ENCODE results near the gene TEC.

The TEC gene

DNA sequence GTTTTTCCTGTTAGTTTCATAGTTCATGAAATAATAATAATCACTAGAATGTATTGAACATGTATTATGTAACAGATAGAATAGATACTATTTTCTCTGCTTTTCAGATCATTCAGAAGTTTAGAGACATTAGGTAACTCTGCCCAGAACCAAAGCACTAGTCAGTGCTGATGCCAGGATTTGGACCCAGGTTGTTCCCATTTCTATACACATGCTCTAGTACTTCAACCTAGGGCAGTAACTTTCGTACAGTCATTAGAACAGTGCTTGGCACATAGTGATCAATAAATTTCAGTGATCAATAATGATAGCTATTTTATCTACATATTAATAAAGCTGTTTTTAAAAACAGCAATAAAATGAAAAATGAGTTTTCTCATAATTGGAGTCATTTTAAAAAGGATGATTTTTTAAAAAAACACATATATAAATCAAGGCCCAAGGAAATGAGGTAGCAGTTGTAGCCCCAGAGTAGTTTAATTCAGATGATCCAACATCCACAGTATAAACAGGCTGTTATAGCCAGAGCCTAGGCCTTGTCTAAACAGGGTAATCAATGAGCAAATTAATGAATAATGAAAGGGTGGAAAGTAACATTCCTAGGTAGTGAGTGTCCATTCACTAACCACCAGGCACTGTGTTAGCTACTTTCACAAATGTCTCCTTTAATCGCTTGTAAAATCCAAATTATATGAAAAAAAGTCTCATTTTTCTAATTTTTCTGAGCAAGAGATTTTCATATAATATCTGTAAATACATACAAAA lies 161.1 kb downstream of the TEC start:
- Histone ChIP-seq H3K4me1 (ENCODE audit: control insufficient read depth in 5 of 5, insufficient read depth in 5 of 5, low read length in 5 of 5) (no peaks in the 10 kb centered on the region), H3K27me3 (ENCODE audit: control insufficient read depth in 5 of 5, insufficient read depth in 4 of 5, low read length in 5 of 5) (no peaks in the 10 kb centered on the region), H3K9ac (ENCODE audit: low read length in 5 of 5) (no peak overlapping the region), H3K9me3 (ENCODE audit: control insufficient read depth in 5 of 5, low read length in 5 of 5) (no peaks in the 10 kb centered on the region), H3K4me3 (ENCODE audit: low read depth in 1 of 5, low read length in 5 of 5) (no peak overlapping the region), H3K27ac (ENCODE audit: low read depth, low read length) (no peak overlapping the region), H3K36me3 (ENCODE audit: control insufficient read depth in 5 of 5, insufficient read depth in 5 of 5, low read length in 5 of 5) (no peaks in the 10 kb centered on the region)

DNA sequence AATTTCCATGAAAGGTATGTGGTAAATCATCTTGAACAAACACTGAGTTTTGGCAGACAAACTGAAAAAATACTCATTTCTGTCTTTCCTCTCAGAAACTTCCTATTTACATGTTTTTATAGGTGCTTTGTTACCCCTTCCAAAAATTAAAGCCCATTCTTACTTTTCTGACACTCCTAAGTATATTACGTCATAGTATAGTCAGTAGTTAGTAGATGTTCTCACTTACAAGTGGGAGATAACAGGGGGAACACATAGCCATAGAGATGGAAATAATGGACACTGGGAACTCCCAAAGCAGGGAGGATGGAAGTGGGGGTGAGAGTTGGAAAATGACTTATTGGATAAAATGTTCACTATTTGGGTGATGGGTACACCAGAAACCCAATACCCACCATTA lies 164.4 kb downstream of the TEC start:
- no peak overlapping the region for H3K9ac ChIP-seq (ENCODE audit: low read length in 5 of 5)
- H3K4me1 ChIP-seq (ENCODE audit: control insufficient read depth in 5 of 5, insufficient read depth in 5 of 5, low read length in 5 of 5): no peaks in the 10 kb centered on the region
- no peak overlapping the region for H3K27ac ChIP-seq (ENCODE audit: low read depth, low read length)

DNA sequence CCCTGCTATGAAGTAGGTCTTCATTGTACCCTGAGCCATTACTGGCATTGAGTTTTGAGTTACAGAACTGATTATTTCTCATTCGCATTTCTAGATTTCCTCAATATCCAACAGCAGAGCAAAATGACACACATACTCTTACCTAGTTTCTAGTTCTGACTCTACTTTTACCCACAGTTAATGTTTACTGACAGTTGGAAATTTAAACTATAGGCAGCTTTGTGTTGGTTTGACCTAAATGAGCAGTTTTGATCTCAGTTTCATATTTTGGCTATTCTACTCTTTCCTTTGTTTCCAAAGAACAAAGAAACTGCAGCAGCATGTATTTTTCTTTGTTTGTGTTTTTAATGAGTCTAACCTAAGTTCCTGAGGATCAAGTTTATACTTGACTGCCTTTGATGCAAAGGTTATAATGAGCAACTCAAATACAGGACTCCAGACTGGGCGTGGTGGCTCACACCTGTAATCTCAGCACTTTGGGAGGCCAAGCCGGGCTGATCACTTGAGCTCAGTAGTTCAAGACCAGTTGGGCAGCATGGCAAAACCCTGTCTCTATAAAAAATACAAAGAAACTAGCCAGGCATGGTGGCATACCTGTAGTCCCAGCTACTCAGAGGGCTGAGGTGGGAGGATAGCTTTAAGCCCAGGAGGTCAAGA lies 166.0 kb downstream of the TEC start:
- no peak overlapping the region for H3K9ac ChIP-seq (ENCODE audit: low read length in 5 of 5)
- H3K36me3 ChIP-seq (ENCODE audit: control insufficient read depth in 5 of 5, insufficient read depth in 5 of 5, low read length in 5 of 5): no peaks in the 10 kb centered on the region
- H3K27me3 ChIP-seq (ENCODE audit: control insufficient read depth in 5 of 5, insufficient read depth in 4 of 5, low read length in 5 of 5): no peaks in the 10 kb centered on the region
- H3K4me3 ChIP-seq (ENCODE audit: low read depth in 1 of 5, low read length in 5 of 5): no peak overlapping the region
- no peaks in the 10 kb centered on the region for H3K9me3 ChIP-seq (ENCODE audit: control insufficient read depth in 5 of 5, low read length in 5 of 5)
- no peak overlapping the region for H3K27ac ChIP-seq (ENCODE audit: low read depth, low read length)
- no peaks in the 10 kb centered on the region for H3K4me1 ChIP-seq (ENCODE audit: control insufficient read depth in 5 of 5, insufficient read depth in 5 of 5, low read length in 5 of 5)

More for the DNA sequence above, 164.4 kb downstream of the TEC start:
- no peak overlapping the region for H3K4me3 ChIP-seq (ENCODE audit: low read depth in 1 of 5, low read length in 5 of 5)
- no peaks in the 10 kb centered on the region for H3K36me3 ChIP-seq (ENCODE audit: control insufficient read depth in 5 of 5, insufficient read depth in 5 of 5, low read length in 5 of 5)
- H3K9me3 ChIP-seq (ENCODE audit: control insufficient read depth in 5 of 5, low read length in 5 of 5): no peaks in the 10 kb centered on the region
- H3K27me3 ChIP-seq (ENCODE audit: control insufficient read depth in 5 of 5, insufficient read depth in 4 of 5, low read length in 5 of 5): no peaks in the 10 kb centered on the region

DNA sequence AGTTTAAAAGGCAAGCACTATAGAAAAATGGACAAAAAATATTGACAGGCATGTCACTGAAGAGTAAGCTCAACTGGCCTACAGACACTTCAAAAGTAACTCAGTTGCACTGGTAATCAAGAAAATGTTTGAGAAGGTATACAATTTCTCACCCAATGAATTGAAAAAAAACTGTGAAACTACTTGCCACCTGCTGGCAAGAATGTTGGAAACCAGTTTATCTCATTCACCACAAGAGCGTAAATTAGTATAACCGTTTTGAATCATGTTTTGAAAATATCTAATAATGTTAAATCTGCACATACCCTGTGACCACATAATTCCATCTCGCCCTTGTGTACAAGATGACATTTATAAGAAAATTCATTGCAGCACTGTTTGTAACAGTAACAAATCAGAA lies 167.3 kb downstream of the TEC start:
- H3K36me3 ChIP-seq (ENCODE audit: control insufficient read depth in 5 of 5, insufficient read depth in 5 of 5, low read length in 5 of 5): no peaks in the 10 kb centered on the region
- no peaks in the 10 kb centered on the region for H3K4me1 ChIP-seq (ENCODE audit: control insufficient read depth in 5 of 5, insufficient read depth in 5 of 5, low read length in 5 of 5)
- no peak overlapping the region for H3K9ac ChIP-seq (ENCODE audit: low read length in 5 of 5)
- no peak overlapping the region for H3K4me3 ChIP-seq (ENCODE audit: low read depth in 1 of 5, low read length in 5 of 5)
- no peaks in the 10 kb centered on the region for H3K27me3 ChIP-seq (ENCODE audit: control insufficient read depth in 5 of 5, insufficient read depth in 4 of 5, low read length in 5 of 5)
- no peak overlapping the region for H3K27ac ChIP-seq (ENCODE audit: low read depth, low read length)
- H3K9me3 ChIP-seq (ENCODE audit: control insufficient read depth in 5 of 5, low read length in 5 of 5): no peaks in the 10 kb centered on the region

DNA sequence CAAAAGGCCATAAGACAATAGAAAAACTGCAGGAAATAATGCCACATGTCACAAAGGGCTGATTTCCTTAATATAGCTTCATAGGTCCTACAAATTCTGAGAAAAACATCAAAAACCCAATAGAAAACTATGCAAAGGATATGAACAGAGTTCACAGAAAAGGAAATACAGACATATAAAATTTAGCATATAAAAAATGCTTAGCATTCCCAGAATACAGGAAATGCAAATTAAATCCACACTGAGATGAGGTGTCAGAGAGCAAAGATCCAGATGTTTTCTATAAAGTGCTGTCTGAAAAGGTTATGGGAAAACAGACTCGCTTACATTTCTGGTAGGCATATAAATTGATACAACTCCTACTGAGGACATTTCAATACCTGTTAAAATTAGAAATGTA lies 169.4 kb downstream of the TEC start:
- no peak overlapping the region for H3K9ac ChIP-seq (ENCODE audit: low read length in 5 of 5)
- H3K9me3 ChIP-seq (ENCODE audit: control insufficient read depth in 5 of 5, low read length in 5 of 5): no peaks in the 10 kb centered on the region

DNA sequence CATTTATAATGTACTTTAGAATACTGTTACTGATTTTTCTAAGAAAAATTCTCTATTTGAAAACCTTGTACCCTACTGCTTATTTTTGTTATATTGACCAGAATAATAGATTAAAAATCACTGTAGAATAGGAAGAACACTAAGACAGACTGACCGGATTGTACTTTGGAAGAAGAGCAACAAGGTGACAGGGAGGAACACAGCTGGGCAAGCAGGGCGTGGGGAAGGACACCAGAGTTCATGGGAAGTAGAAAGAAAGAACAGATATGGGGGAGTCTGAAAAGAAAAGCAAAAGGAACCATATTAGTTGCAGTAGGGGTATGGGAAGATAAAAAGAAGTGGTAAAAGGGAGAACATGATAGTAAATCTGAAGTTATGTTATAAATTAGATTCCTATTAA lies 174.2 kb downstream of the TEC start:
- H3K27me3 ChIP-seq (ENCODE audit: control insufficient read depth in 5 of 5, insufficient read depth in 4 of 5, low read length in 5 of 5): peaks cover 0 to 3% (median 0%) of the 10 kb centered on the region in 5 donors
- no peaks in the 10 kb centered on the region for H3K4me1 ChIP-seq (ENCODE audit: control insufficient read depth in 5 of 5, insufficient read depth in 5 of 5, low read length in 5 of 5)
- no peak overlapping the region for H3K27ac ChIP-seq (ENCODE audit: low read depth, low read length)
- H3K36me3 ChIP-seq (ENCODE audit: control insufficient read depth in 5 of 5, insufficient read depth in 5 of 5, low read length in 5 of 5): no peaks in the 10 kb centered on the region
- no peaks in the 10 kb centered on the region for H3K9me3 ChIP-seq (ENCODE audit: control insufficient read depth in 5 of 5, low read length in 5 of 5)
- H3K4me3 ChIP-seq (ENCODE audit: low read depth in 1 of 5, low read length in 5 of 5): no peak overlapping the region
- H3K9ac ChIP-seq (ENCODE audit: low read length in 5 of 5): no peak overlapping the region

More for the DNA sequence above, 169.4 kb downstream of the TEC start:
- Histone ChIP-seq H3K27me3 (ENCODE audit: control insufficient read depth in 5 of 5, insufficient read depth in 4 of 5, low read length in 5 of 5) (no peaks in the 10 kb centered on the region), H3K27ac (ENCODE audit: low read depth, low read length) (no peak overlapping the region), H3K36me3 (ENCODE audit: control insufficient read depth in 5 of 5, insufficient read depth in 5 of 5, low read length in 5 of 5) (no peaks in the 10 kb centered on the region), H3K4me1 (ENCODE audit: control insufficient read depth in 5 of 5, insufficient read depth in 5 of 5, low read length in 5 of 5) (no peaks in the 10 kb centered on the region), H3K4me3 (ENCODE audit: low read depth in 1 of 5, low read length in 5 of 5) (no peak overlapping the region)

DNA sequence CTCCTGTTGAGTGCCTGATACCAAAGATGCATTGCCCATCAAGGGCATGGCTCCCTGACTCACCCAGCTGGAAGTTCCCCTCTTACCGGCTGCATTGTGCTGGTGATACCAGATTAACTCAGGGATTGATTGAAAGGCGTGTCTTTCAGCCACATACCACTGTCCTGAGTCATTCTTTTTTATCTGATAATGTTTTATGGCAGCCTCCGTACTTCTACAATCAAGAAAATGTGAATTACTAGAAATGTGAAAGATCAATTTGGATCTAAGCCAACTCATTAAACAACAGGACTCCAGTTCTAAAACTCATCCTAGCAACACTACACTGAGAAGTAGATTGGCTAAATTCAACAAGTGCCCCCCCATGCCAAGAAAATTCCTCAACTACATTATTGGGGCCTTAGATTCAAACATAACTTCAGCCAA lies 175.6 kb downstream of the TEC start:
- Histone ChIP-seq H3K36me3 (ENCODE audit: control insufficient read depth in 5 of 5, insufficient read depth in 5 of 5, low read length in 5 of 5) (no peaks in the 10 kb centered on the region), H3K9ac (ENCODE audit: low read length in 5 of 5) (no peak overlapping the region), H3K4me1 (ENCODE audit: control insufficient read depth in 5 of 5, insufficient read depth in 5 of 5, low read length in 5 of 5) (no peaks in the 10 kb centered on the region), H3K27me3 (ENCODE audit: control insufficient read depth in 5 of 5, insufficient read depth in 4 of 5, low read length in 5 of 5) (peaks cover 0 to 3% (median 0%) of the 10 kb centered on the region in 5 donors), H3K4me3 (ENCODE audit: low read depth in 1 of 5, low read length in 5 of 5) (no peak overlapping the region), H3K9me3 (ENCODE audit: control insufficient read depth in 5 of 5, low read length in 5 of 5) (no peaks in the 10 kb centered on the region), H3K27ac (ENCODE audit: low read depth, low read length) (no peak overlapping the region)

DNA sequence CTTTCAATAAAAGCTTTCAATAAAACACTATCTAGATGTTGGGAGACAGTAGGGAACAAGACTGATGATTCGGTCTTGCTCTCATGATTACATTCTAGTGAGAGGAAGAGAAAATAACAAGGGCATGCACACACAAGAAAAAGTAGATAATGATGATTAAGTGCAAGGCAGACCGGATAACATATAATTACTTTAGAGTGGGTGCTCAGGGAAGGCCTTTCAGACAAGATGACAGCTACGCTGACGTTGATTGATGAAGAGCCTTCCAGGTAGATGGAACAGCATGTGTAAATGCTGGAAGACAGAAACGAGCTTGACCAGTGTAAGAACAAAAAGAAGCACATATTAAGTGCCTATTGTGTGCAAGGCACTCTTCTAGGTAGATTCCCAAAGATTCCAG lies 179.0 kb downstream of the TEC start:
- H3K4me1 ChIP-seq (ENCODE audit: control insufficient read depth in 5 of 5, insufficient read depth in 5 of 5, low read length in 5 of 5): no peaks in the 10 kb centered on the region
- no peak overlapping the region for H3K27ac ChIP-seq (ENCODE audit: low read depth, low read length)
- H3K4me3 ChIP-seq (ENCODE audit: low read depth in 1 of 5, low read length in 5 of 5): no peak overlapping the region
- H3K9me3 ChIP-seq (ENCODE audit: control insufficient read depth in 5 of 5, low read length in 5 of 5): no peaks in the 10 kb centered on the region
- no peak overlapping the region for H3K9ac ChIP-seq (ENCODE audit: low read length in 5 of 5)
- peaks cover 0 to 3% (median 0%) of the 10 kb centered on the region in 5 donors for H3K27me3 ChIP-seq (ENCODE audit: control insufficient read depth in 5 of 5, insufficient read depth in 4 of 5, low read length in 5 of 5)
- no peaks in the 10 kb centered on the region for H3K36me3 ChIP-seq (ENCODE audit: control insufficient read depth in 5 of 5, insufficient read depth in 5 of 5, low read length in 5 of 5)

- Histone ChIP-seq H3K27ac (ENCODE audit: low read depth, low read length) (no peak overlapping the region), H3K4me3 (ENCODE audit: low read depth in 1 of 5, low read length in 5 of 5) (no peak overlapping the region), H3K27me3 (ENCODE audit: control insufficient read depth in 5 of 5, insufficient read depth in 4 of 5, low read length in 5 of 5) (peaks cover 0 to 2% (median 0%) of the 10 kb centered on the region in 5 donors), H3K9me3 (ENCODE audit: control insufficient read depth in 5 of 5, low read length in 5 of 5) (no peaks in the 10 kb centered on the region), H3K9ac (ENCODE audit: low read length in 5 of 5) (no peak overlapping the region), H3K4me1 (ENCODE audit: control insufficient read depth in 5 of 5, insufficient read depth in 5 of 5, low read length in 5 of 5) (no peaks in the 10 kb centered on the region), H3K36me3 (ENCODE audit: control insufficient read depth in 5 of 5, insufficient read depth in 5 of 5, low read length in 5 of 5) (no peaks in the 10 kb centered on the region)
These were observed 183.6 kb downstream of the TEC start for GRCh38 chr4:48085821-48086589.

Data from subcutaneous abdominal adipose tissue (tissue), 5 donors.